K562 (cell line): Measurements from ENCODE around the gene HNRNPA2B1. TPM values are rescaled to one million over a fixed set of nuclear protein-coding genes. Genes with fewer than 3 reads are reported as not detected.
A peak's percentile ranks its signal among the peaks of the same experiment; 100 is the strongest.

Experiments used
- ATAC-seq: fragments of 200-7000 bp; cut with Tn5 transposase; 3 replicates; pipeline ENCODE4 v1.9.1; 2020; ENCODE audit warnings: moderate library complexity
- BruUV-seq: library from RNA; stranded (reverse); fragments of 400-500 nt; replicated peaks from 2 replicates; lab custom pipeline; 2021; lab: Mats Ljungman, UMichigan
- CTCF ChIA-PET: fragments of 300-600 bp; formaldehyde crosslinking; extraction: SDS; loops from one replicate; lab custom pipeline; 2021; ENCODE audit warnings: low intra/inter-chr PET ratio; lab: Yijun Ruan, JAX
- POLR2A ChIA-PET: fragments of 300-600, 350-650 bp; sonication (Branson Sonifier 250); formaldehyde crosslinking; extraction: SDS; loops from one replicate; lab custom pipeline; 2021; ENCODE audit warnings: antibody characterized with exemption, inconsistent platforms; lab: Yijun Ruan, JAX
- DNase-seq, 4 experiments: peaks; one replicate each; pipeline versions ENCODE4 v3.0.0 to v3.0.0-alpha.2; 2011 to 2018; ENCODE audit warnings: low spot score in 3 of 4, mixed read lengths in 3 of 4; ENCODE audit errors: extremely low read depth in 1 of 4
- FAIRE-seq: peaks from 2 replicates; lab custom pipeline; 2011; peaks lifted over from hg19 to GRCh38; lab: Jason Lieb, UNC
- H2AFZ ChIP-seq: 2 replicates; pipeline ENCODE4 v1.6.0; 2011; ENCODE audit warnings: low read depth, low read length, control low read depth, inconsistent platforms
- H3K27ac ChIP-seq: fragments of 200-600 bp; 3 replicates; pipeline ENCODE4 v1.8.0; 2011; ENCODE audit warnings: low read depth, mild to moderate bottlenecking, control low read depth, inconsistent platforms, low read length, moderate library complexity, mixed read lengths; ENCODE audit errors: extremely low read depth
- H3K27me3 ChIP-seq, 2 experiments: fragments of 300-600 bp in 1 of 2; 2 replicates in 1 of 2; 3 replicates in 1 of 2; pipeline versions ENCODE4 v1.6.0 to v1.8.0; 2011; ENCODE audit warnings: inconsistent platforms in 2 of 2, low read length in 2 of 2, mild to moderate bottlenecking in 1 of 2, mixed read lengths in 1 of 2, moderate library complexity in 1 of 2; ENCODE audit not compliant: control insufficient read depth in 2 of 2, insufficient read depth in 2 of 2
- H3K36me3 ChIP-seq: fragments of 300-600 bp; 3 replicates; pipeline ENCODE4 v1.8.0; 2011; ENCODE audit warnings: mild to moderate bottlenecking, low read length, inconsistent platforms; ENCODE audit not compliant: control insufficient read depth, insufficient read depth
- H3K4me1 ChIP-seq, 2 experiments: fragments of 200-600 bp in 1 of 2; replicated peaks in 1 of 2; 2 replicates in 1 of 2; 3 replicates in 1 of 2; pipeline versions ENCODE4 v1.5.1 to v1.8.0; 2011; ENCODE audit warnings: inconsistent platforms in 2 of 2, low read length in 2 of 2, mild to moderate bottlenecking in 1 of 2, mixed read lengths in 1 of 2, moderate library complexity in 1 of 2; ENCODE audit not compliant: control insufficient read depth in 2 of 2, insufficient read depth in 2 of 2
- H3K4me2 ChIP-seq: 2 replicates; pipeline ENCODE4 v1.6.1; 2011; ENCODE audit warnings: low read length, control low read depth, inconsistent platforms, mixed read lengths; ENCODE audit not compliant: insufficient read depth
- H3K4me3 ChIP-seq: fragments of 200-600 bp; sonication (generic), shearing (Covaris generic); 2 replicates; pipeline ENCODE4 v1.5.1; 2016; ENCODE audit warnings: control low read depth, inconsistent platforms
- H3K79me2 ChIP-seq: fragments of 200-600 bp; 3 replicates; pipeline ENCODE4 v1.8.0; 2011; ENCODE audit warnings: low read length, inconsistent platforms; ENCODE audit not compliant: control insufficient read depth, insufficient read depth
- H3K9ac ChIP-seq, 2 experiments: 2 replicates each; pipeline versions ENCODE4 v1.6.0 to v1.6.1; 2011; ENCODE audit warnings: low read depth in 2 of 2, low read length in 2 of 2, control low read depth in 1 of 2, inconsistent platforms in 1 of 2, mild to moderate bottlenecking in 1 of 2, mixed read lengths in 1 of 2; ENCODE audit not compliant: insufficient read depth in 1 of 2
- H3K9me1 ChIP-seq: one replicate; pipeline ENCODE4 v1.6.0; 2011; ENCODE audit warnings: inconsistent platforms, mild to moderate bottlenecking, low read length, moderate library complexity; ENCODE audit not compliant: control insufficient read depth, insufficient read depth
- H3K9me3 ChIP-seq: replicated peaks from 2 replicates; pipeline ENCODE4 v1.5.1; 2011; ENCODE audit warnings: low read depth, low read length, inconsistent platforms; ENCODE audit not compliant: control insufficient read depth, insufficient read depth
- H4K20me1 ChIP-seq: replicated peaks from 2 replicates; pipeline ENCODE4 v1.6.1; 2011; ENCODE audit warnings: low read length, inconsistent platforms, mixed read lengths; ENCODE audit not compliant: control insufficient read depth, insufficient read depth
- ARHGAP35 ChIP-seq: fragments of 450-650 bp; IDR thresholded peaks from 2 replicates; pipeline ENCODE4 v1.6.1; 2018; ENCODE audit not compliant: partially characterized antibody
- CBFB ChIP-seq: sonication (generic); formaldehyde crosslinking; IDR thresholded peaks from 2 replicates; pipeline ENCODE4 v1.4.0; 2020; ENCODE audit warnings: mild to moderate bottlenecking, missing genetic modification reagents
- ETS2 ChIP-seq: IDR thresholded peaks from 2 replicates; pipeline ENCODE4 v1.6.1; 2016; ENCODE audit warnings: borderline replicate concordance, missing genetic modification characterization, mild to moderate bottlenecking, moderate library complexity, missing compliant biosample characterization; ENCODE audit not compliant: poor library complexity, severe bottlenecking
- GATAD2B ChIP-seq: fragments of 450-650 bp; IDR thresholded peaks from 2 replicates; pipeline ENCODE4 v1.6.1; 2017; ENCODE audit warnings: mild to moderate bottlenecking, borderline replicate concordance
- GMEB1 ChIP-seq: fragments of 250-450 bp; sonication (Bioruptor Pico); IDR thresholded peaks from 2 replicates; pipeline ENCODE4 v1.4.0; 2020; ENCODE audit warnings: mild to moderate bottlenecking
- MAZ ChIP-seq, 2 experiments: fragments of 450-650 bp in 1 of 2; sonication (generic) in 1 of 2; formaldehyde crosslinking; IDR thresholded peaks in 1 of 2; conservative IDR thresholded peaks in 1 of 2; 2 replicates each; pipeline versions ENCODE4 v1.4.0 to v1.5.0; 2020; ENCODE audit warnings: mild to moderate bottlenecking in 1 of 2, missing genetic modification reagents in 1 of 2
- NRF1 ChIP-seq, 2 experiments: fragments of 450-650 bp; IDR thresholded peaks in 1 of 2; conservative IDR thresholded peaks in 1 of 2; 2 replicates each; pipeline ENCODE4 v1.6.1; 2014; ENCODE audit warnings: mild to moderate bottlenecking in 2 of 2
- SAFB2 ChIP-seq: fragments of 200-400 bp; formaldehyde crosslinking; IDR thresholded peaks from 2 replicates; pipeline ENCODE4 v1.6.1; 2018; ENCODE audit warnings: borderline replicate concordance, low read length, low read depth, moderate library complexity; ENCODE audit not compliant: severe bottlenecking
- SRF ChIP-seq, 2 experiments: fragments of 250-450, 450-650 bp in 1 of 2; sonication (Bioruptor Pico) in 1 of 2; sonication (generic) in 1 of 2; formaldehyde crosslinking; IDR thresholded peaks; 2 replicates each; pipeline versions ENCODE4 v1.5.0 to v1.5.1; 2020 to 2022; ENCODE audit warnings: mild to moderate bottlenecking in 1 of 2, missing genetic modification reagents in 1 of 2
- ZBTB17 ChIP-seq: fragments of 450-650 bp; formaldehyde crosslinking; IDR thresholded peaks from 2 replicates; pipeline ENCODE4 v1.4.0; 2020; ENCODE audit warnings: mild to moderate bottlenecking
- ZBTB26 ChIP-seq: fragments of 450-650 bp; formaldehyde crosslinking; IDR thresholded peaks from 2 replicates; pipeline ENCODE4 v1.4.0; 2022; ENCODE audit warnings: missing genetic modification characterization
- ZFP1 ChIP-seq: fragments of 450-650 bp; formaldehyde crosslinking; IDR thresholded peaks from 2 replicates; pipeline ENCODE4 v1.4.0; 2020; ENCODE audit warnings: mild to moderate bottlenecking, mixed read lengths
- ZFP91 ChIP-seq: sonication (generic); formaldehyde crosslinking; IDR thresholded peaks from 2 replicates; pipeline ENCODE4 v1.8.0; 2022; ENCODE audit warnings: mild to moderate bottlenecking, missing genetic modification reagents
- ZNF589 ChIP-seq: fragments of 200-800 bp; sonication (Bioruptor generic); IDR thresholded peaks from 2 replicates; pipeline ENCODE4 v1.6.1; 2016; ENCODE audit warnings: low read depth, missing genetic modification characterization, missing compliant biosample characterization
- ZNF696 ChIP-seq: fragments of 250-450 bp; sonication (Bioruptor Pico); conservative IDR thresholded peaks from 2 replicates; pipeline ENCODE4 v1.4.0; 2020; ENCODE audit warnings: mild to moderate bottlenecking, moderate library complexity
- WGBS: fragments of 100-300 bp; shearing (Covaris generic); methylation state at CpG from one replicate; pipeline ENCODE4 v1.1.6; 2016; ENCODE audit warnings: low coverage, mixed read lengths; ENCODE audit not compliant: insufficient coverage; ENCODE audit errors: missing lambda C conversion rate; 5-methylcytosine and 5-hydroxymethylcytosine counted together
- in situ Hi-C: fragments of 300-500 bp; cut with MboI; formaldehyde crosslinking; loops from 4 replicates; pipeline ENCODE4 v1.15.0; 2018; ENCODE audit warnings: inconsistent platforms, mixed read lengths
- intact Hi-C: fragments of 100-400 bp; cut with micrococcal nuclease; formaldehyde crosslinking; loops from 2 replicates; pipeline ENCODE4 v1.14.2; 2022
- polyA plus RNA-seq, 8 experiments: library from polyadenylated mRNA; depleted of rRNA in 4 of 8; stranded (reverse) in 5 of 8; unstranded in 3 of 8; fragments of >200 nt; fragmentation: Nextera tagmentation in 2 of 8; fragmentation: Illumina TruSeq in 1 of 8; extraction: Ambion mirVana in 2 of 8; extraction: Trizol in 1 of 8; gene quantifications; 2 replicates each; pipeline versions ENCODE4 v1.2.1 to v1.2.3, GENCODE V29; 2011 to 2014; ENCODE audit warnings: inconsistent platforms in 1 of 8, missing spikeins in 1 of 8
- total RNA-seq, 7 experiments: library from RNA; depleted of rRNA in 6 of 7; stranded (reverse); fragments of >200 nt in 6 of 7; fragmentation: Illumina TruSeq in 2 of 7; extraction: Trizol in 2 of 7; gene quantifications; 2 replicates each; pipeline versions ENCODE4 v1.2.1 to v1.2.3, GENCODE V29; 2011 to 2021; ENCODE audit warnings: low replicate concordance in 1 of 7

HNRNPA2B1 gene
- total and polyA plus RNA-seq, 9 of the 15 experiments (the other 6 are each of a cell fraction or from before 2014, with no cell fraction given) = 630 to 1,989 (median 865) TPM

GRCh38 chr7:26151953-26152781, 48.4 kb downstream of the HNRNPA2B1 start, which contains the start of gene NFE2L3:
NFE2L3 (plus strand) TSS chr7:26152198; CDS start chr7:26152499, 301 bp downstream.
- H3K9me3 ChIP-seq = no peaks in the 10 kb centered on the region
- no TSS peak for BruUV-seq
- POLR2A ChIA-PET = interaction anchor here (0.5 to 2.5 kb wide), 14 partner anchors 9 to 208 kb away, joined by 3 to 13 read pairs (median 4); partner anchors contain the start of genes CBX3, HNRNPA2B1 and SNX10
- in situ Hi-C loops (no loop called here), intact Hi-C loops (loop anchor here (2.0 kb wide), 1 partner anchor 35 kb away; no protein-coding TSS in a partner anchor)
- H3K79me2 ChIP-seq = peaks cover 49% of the 10 kb centered on the region
- H2AFZ ChIP-seq = peak within 1 kb of the TSS; percentile 97
- peak within 1 kb of the TSS; percentile 91 for H3K4me2 ChIP-seq
- CTCF ChIA-PET = interaction anchor here (1.3 kb wide), 1 partner anchor 48 kb away, joined by 4 read pairs; the partner anchor contains the start of gene HNRNPA2B1
- no peaks in the 10 kb centered on the region for H3K9me1 ChIP-seq
- DNase-seq (peak; percentile 91 to 96 (median 94)), FAIRE-seq (no peak), ATAC-seq (peak; percentile 90)
- no peaks in the 10 kb centered on the region; the same call in 2 of the 3 replicates for H3K36me3 ChIP-seq
- H3K4me3 ChIP-seq = peak within 1 kb of the TSS; percentile 75
- no peaks in the 10 kb centered on the region for H3K27me3 ChIP-seq
- peaks cover 9% of the 10 kb centered on the region; the same call in 1 of the 2 replicates for H4K20me1 ChIP-seq
- peak within 1 kb of the TSS; percentile 62; the same call in 2 of the 3 replicates for H3K27ac ChIP-seq
- under 1% methylated on average over 79 of the region's 95 CpGs for WGBS
- peaks cover 31 to 38% of the 10 kb centered on the region in 2 experiments for H3K4me1 ChIP-seq
- H3K9ac ChIP-seq = peak within 1 kb of the TSS; percentile 59 to 87
- TF ChIP-seq ARHGAP35 = no peak
- no peak for TF ChIP-seq SAFB2
- TF ChIP-seq ETS2 (tag) = no peak
- no peak for TF ChIP-seq ZFP91 (CRISPR knock-in tag)
- 0 out of 2 replicates have a peak, but pooled peaks have one; percentile 61 for TF ChIP-seq ZBTB26
- TF ChIP-seq ZNF589 (CRISPR knock-in tag) = 0 out of 2 replicates have a peak, but pooled peaks have one; percentile 21
- TF ChIP-seq ZNF696 (CRISPR knock-in tag) = no peak
- no peak for TF ChIP-seq CBFB (CRISPR knock-in tag)
- TF ChIP-seq GATAD2B = peak; percentile 76; the same call in 1 of the 2 replicates
- peak; percentile 40 to 62; a peak in 2 of 4 replicates for TF ChIP-seq NRF1 (conservative IDR thresholded peaks at IDR 0.05 in 1 of 2, IDR thresholded peaks at IDR 0.05 in 1 of 2)
- peak; percentile 78 to 86 for TF ChIP-seq MAZ (CRISPR knock-in tag; conservative IDR thresholded peaks at IDR 0.05 in 1 of 2, IDR thresholded peaks at IDR 0.05 in 1 of 2)
- TF ChIP-seq ZFP1 (CRISPR knock-in tag) = 0 out of 2 replicates have a peak, but pooled peaks have one; percentile 14
- TF ChIP-seq ZBTB17 (CRISPR knock-in tag) = 0 out of 2 replicates have a peak, but pooled peaks have one; percentile 66
- no peak for TF ChIP-seq SRF (CRISPR knock-in tag; IDR thresholded peaks at IDR 0.05)
- TF ChIP-seq GMEB1 (CRISPR knock-in tag) = peak; percentile 70
